HepG2 (cell line): ENCODE results near the gene PDZRN4.

ENCODE experiments used
- FOSL1 ChIP-seq: sonication (generic); formaldehyde crosslinking; IDR thresholded peaks from 2 replicates; pipeline ENCODE4 v1.9.0; 2021; ENCODE audit warnings: missing genetic modification reagents, borderline replicate concordance
- HNF4A ChIP-seq: sonication (generic); formaldehyde crosslinking; IDR thresholded peaks from 2 replicates; pipeline ENCODE4 v1.4.0; 2020; ENCODE audit warnings: missing genetic modification reagents
- NCOA2 ChIP-seq: sonication (generic); formaldehyde crosslinking; IDR thresholded peaks from 2 replicates; pipeline ENCODE4 v1.8.0; 2022; ENCODE audit warnings: inconsistent platforms
- NFRKB ChIP-seq: fragments of 450-650 bp; IDR thresholded peaks from 2 replicates; pipeline ENCODE4 v1.6.1; 2017
- ZNF232 ChIP-seq: sonication (generic); formaldehyde crosslinking; IDR thresholded peaks from 2 replicates; pipeline ENCODE4 v1.4.0; 2020; ENCODE audit warnings: missing genetic modification reagents, borderline replicate concordance
- ZNF501 ChIP-seq: sonication (generic); formaldehyde crosslinking; IDR thresholded peaks from 2 replicates; pipeline ENCODE4 v1.5.1; 2020; ENCODE audit warnings: mild to moderate bottlenecking, moderate library complexity, missing genetic modification reagents
- TF ChIP-seq, protein P1 (sequence below): sonication (generic); formaldehyde crosslinking; IDR thresholded peaks from 2 replicates; pipeline ENCODE4 v1.5.0; 2020; ENCODE audit warnings: mild to moderate bottlenecking, missing genetic modification reagents, moderate library complexity

GRCh38 chr12:41151793-41152192, 36.3 kb upstream of the PDZRN4 start:
- TF ChIP-seq HNF4A (no peak), ZNF501 (CRISPR knock-in tag) (no peak), ZNF232 (no peak), NCOA2 (CRISPR knock-in tag) (no peak), FOSL1 (CRISPR knock-in tag) (no peak), NFRKB (no peak)
- TF ChIP-seq, protein P1, sequence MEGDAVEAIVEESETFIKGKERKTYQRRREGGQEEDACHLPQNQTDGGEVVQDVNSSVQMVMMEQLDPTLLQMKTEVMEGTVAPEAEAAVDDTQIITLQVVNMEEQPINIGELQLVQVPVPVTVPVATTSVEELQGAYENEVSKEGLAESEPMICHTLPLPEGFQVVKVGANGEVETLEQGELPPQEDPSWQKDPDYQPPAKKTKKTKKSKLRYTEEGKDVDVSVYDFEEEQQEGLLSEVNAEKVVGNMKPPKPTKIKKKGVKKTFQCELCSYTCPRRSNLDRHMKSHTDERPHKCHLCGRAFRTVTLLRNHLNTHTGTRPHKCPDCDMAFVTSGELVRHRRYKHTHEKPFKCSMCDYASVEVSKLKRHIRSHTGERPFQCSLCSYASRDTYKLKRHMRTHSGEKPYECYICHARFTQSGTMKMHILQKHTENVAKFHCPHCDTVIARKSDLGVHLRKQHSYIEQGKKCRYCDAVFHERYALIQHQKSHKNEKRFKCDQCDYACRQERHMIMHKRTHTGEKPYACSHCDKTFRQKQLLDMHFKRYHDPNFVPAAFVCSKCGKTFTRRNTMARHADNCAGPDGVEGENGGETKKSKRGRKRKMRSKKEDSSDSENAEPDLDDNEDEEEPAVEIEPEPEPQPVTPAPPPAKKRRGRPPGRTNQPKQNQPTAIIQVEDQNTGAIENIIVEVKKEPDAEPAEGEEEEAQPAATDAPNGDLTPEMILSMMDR (CRISPR knock-in tag): no peak
